HG03521 (cell line): ENCODE data around the gene JSRP1.
A peak's percentile ranks its signal among the peaks of the same experiment; 100 is the strongest.
"Not testable (repeated sequence)": the region's sequence is repeated elsewhere in the genome, so short reads cannot be mapped to it uniquely, and the experiment has no call there.

Experiments
- ATAC-seq: cut with Tn5 transposase; IDR thresholded peaks from one replicate; pipeline ENCODE4 v1.9.1; 2021; ENCODE audit warnings: mild to moderate bottlenecking, moderate library complexity; ENCODE audit not compliant: unreplicated experiment

The JSRP1 gene

GRCh38 chr19:2282062-2282861 is 26.0 kb upstream of the JSRP1 start, which contains the start of gene PEAK3:
TSS of gene PEAK3 (minus strand) at chr19:2282175. CDS start at chr19:2280931, 1,244 bp downstream.
- ATAC-seq = no peak

DNA sequence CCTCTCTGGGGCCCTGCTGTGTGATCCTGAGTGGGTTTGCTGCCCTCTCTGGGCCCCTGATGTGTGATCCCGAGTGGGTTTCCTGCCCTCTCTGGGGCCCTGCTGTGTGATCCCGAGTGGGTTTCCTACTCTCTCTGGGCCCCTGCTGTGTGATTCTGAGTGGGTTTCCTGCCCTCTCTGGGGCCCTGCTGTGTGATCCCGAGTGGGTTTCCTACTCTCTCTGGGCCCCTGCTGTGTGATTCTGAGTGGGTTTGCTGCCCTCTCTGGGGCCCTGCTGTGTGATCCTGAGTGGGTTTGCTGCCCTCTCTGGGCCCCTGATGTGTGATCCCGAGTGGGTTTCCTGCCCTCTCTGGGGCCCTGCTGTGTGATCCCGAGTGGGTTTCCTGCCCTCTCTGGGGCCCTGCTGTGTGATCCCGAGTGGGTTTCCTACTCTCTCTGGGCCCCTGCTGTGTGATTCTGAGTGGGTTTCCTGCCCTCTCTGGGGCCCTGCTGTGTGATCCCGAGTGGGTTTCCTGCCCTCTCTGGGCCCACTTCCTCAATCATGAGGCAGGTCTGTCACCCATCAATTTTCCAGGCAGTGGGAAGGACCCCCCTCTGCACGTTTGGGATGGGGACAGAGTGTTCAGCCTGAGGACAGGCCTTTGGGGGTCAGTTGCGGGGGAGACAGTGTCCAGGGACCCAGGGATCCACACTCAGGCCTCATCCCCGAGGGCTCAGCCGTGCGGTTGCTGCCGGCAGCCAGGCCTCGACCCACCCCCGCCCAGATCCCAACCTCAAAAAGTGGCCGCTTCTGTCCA is 25.2 kb upstream of the JSRP1 start:
- ATAC-seq = not testable (repeated sequence)

GRCh38 chr19:2280633-2281264 is 24.5 kb upstream of the JSRP1 start:
- ATAC-seq = no peak

DNA sequence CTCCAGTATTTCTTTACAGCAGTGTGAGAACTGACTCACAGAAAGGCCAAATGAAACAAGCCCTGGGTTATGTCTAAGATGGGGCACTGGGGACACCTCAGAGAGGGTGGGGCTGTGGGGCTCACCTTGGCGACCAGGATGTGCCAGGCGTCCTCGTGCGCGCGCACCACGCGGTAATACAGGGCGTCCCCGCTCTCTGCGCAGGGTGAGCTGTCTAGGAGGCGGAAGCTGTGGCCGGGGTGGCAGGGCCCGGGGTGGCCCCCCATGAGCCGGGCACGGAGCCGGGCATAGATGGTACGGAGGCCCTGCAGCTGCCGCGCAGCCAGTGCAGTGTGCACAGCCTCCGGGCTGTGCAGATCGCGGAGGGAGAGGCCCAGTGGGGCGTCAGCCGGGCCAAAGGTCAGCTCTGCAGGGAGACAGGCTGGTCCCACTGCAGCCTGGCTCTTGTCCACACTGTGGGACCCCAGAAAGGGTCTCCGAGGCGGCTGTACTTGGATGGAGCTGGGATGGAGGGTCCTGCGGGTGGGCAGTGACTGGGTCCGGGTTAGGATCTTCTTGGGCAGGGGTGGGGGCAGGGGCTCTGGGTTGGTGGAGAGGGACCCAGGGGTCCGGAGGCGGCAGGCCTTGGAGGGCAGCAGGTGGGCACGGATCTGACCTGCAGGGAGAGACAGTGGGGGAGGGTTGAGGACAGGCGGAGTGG is 22.4 kb upstream of the JSRP1 start:
- ATAC-seq = no peak

GRCh38 chr19:2277138-2277537 is 20.9 kb upstream of the JSRP1 start:
- ATAC-seq = no peak

GRCh38 chr19:2276429-2276986 is 20.3 kb upstream of the JSRP1 start:
- no peak for ATAC-seq

DNA sequence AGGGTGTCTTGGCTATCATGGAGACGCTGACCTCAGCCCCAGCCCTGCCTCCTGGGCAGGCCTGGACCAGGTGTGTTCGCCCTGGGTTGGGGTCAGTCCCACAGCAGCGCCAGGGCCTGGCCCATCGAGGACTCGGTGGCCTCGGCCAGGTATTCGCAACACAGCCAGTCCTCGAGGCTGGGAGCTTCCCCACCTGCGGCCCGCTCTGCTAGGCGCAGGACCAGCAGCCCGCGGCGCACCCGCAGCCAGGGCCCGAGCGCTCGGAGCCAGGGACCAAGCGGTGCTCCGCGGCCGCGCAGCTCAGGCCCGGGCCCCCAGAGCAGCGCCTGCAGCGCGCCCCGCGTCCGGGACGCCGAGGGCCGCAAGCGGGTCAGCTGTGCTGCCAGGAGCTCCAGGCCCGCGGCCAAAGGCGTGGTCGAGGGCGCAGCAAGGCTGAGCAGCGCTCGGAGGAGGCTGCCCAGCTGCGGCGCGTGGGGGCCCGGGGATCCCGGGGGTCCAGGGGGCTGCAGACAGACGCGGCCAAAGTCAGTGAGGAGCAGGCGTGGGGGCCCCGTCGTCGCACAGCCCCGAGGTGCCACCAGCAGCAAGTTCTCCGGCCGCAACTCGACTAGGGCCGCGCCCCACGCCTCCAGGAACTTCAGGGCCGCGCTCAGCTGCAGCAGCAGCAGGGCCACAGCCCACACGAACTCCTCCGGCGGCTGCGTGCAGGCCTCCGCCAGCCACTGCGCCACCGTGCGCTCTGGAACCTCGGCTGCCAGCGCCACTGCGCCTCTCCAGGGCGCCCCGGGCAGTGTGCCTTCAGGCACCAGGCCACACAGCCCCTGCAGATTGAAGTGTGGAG is 19.6 kb upstream of the JSRP1 start:
- no peak for ATAC-seq

DNA sequence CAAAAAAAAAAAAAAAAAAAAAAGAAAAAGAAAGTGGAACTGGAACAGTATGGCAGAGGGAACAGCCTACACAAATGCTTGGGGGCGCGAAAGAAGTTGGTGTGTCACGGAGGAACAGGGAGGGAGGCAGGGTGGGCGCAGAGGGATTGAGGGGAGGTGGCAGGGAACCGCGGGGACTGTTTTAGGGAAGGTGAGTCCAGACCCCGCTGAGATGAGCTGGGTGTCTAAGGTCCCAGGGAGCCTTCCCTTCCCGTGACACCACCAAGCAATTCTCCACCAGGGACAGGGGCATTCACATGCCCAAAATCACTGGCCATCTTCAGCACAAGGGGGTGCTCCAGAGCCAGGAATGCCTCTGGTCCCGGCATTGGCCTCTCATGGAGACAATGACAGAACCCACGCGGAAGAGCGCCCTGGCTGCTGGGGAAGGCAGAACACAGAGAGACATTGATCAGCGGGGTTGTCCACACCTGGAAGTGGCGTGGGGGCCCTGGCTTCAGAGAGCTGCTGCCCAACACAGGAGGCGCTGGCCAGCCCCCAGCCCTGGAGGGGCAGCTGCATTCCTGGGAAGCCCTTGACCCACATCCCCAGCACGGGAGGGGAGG is 18.8 kb upstream of the JSRP1 start:
- ATAC-seq = no peak

- ATAC-seq = no peak
These were observed 18.0 kb upstream of the JSRP1 start for GRCh38 chr19:2274185-2274711.

- ATAC-seq = no peak
These were observed 17.4 kb upstream of the JSRP1 start for GRCh38 chr19:2273356-2274184.

DNA sequence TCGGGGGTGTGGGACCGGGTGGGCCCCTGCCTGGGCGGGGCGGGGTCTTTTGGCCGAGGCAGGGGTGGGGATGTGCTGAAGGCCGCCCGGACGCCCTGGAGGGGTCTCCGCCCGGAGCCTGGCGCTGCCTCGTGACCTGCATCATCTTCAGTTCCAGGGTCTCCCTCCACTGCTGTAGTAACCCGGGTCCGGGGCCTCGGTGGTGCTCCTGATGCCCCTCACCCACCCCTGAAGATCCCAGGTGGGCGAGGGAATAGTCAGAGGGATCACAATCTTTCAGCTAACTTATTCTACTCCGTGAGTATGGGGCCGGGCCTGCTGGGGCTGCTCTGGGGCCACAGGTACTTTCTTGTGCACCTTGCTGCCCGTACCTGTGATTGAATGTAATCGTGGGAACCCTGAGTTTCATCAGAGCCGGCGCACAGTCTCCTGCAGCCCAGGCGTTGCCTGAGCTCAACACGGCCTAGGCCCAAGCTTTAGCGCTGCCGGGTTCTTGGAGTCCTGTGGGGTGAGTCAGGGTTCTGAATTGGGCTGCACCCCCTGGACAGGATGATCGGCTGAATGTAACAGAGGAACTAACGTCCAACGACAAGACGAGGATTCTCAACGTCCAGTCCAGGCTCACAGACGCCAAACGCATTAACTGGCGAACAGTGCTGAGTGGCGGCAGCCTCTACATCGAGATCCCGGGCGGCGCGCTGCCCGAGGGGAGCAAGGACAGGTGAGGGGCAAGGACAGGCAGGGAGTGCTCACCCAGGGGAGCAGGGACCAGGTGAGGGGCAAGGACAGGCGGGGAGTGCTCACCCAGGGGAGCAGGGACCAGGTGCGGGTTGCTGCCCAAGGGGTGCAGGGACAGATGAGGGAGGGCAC is 15.3 kb upstream of the JSRP1 start:
- no peak for ATAC-seq

DNA sequence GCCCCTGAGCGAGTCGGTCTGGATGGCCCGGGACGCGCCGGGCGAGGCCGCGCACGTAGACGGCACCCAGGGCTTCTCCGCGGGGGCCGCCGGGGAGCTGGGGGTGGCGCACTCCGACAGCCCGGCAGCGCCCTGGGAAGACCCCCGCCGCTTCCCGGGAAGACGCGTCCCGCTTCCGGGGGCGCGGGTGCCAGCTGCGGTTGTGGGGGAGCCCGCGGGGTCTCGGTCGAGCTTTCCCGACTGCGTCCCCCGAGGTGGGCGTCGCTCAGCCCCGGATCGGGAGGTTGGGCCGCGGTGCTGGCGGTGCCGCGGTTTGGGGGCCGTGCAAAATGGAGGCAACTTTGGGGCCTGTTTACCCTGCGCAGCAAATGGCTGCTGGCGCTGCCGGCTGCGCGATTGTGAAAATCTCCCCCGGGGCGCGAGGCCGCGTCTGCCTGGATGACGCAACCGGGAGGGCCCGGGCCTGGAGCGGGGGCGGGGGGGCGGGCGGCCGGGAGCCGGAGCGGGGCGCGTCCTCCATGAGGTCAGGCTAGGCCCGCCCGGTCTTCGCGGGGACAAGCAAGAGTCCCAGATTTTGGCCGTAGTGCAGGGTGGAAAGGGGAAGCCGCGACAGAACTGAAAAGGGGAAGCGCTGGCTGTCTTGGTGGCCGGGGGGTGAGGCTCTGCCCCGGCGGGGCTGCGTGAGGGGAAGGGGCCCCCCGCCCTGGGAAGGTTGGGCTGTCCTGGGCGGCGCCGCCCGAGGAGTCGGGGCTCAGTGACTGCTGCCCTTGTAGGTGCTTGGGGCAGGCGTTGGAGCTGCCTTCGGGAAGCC is 14.4 kb upstream of the JSRP1 start:
- ATAC-seq = no peak

DNA sequence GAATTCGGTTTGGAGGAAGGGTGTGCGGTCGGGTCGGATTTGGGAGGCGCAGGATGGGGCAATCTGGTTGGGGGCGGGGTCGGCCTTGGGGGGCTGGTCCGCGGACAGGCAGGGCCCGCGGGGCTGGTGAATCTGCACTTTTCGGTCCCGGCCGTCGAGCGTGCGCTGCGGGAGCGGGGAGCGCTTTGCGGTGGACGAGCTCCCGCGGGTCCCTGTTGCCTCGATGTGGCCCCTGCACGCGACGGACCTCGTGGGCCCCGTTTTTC is 13.9 kb upstream of the JSRP1 start:
- no peak for ATAC-seq

GRCh38 chr19:2269244-2270156 is 13.3 kb upstream of the JSRP1 start:
- ATAC-seq = peak; percentile 68

DNA sequence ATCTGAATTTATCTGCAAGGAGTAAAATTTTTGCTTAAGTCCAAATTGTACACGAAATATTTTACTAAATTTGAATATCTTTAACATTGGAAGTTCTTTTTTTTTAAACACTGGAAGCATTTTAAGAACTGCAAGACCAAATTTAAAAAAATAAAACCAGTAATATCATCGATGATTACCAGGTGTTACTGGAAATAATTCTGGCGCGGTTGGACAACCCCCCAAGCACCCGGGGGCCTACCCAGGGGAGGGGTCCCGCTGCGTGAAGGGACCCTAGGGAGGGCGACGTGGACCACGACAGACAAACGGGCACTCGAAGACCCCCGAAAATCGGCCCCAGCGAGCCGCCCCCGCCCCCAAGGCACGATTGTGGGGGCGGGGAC is 12.6 kb upstream of the JSRP1 start:
- no peak for ATAC-seq

GRCh38 chr19:2268480-2268830 is 12.2 kb upstream of the JSRP1 start:
- ATAC-seq = no peak
